GM18861 (cell line): ENCODE results near the gene RAP1GAP.

Experiments used
- ATAC-seq: cut with Tn5 transposase; IDR thresholded peaks from one replicate; pipeline ENCODE4 v1.9.1; 2021; ENCODE audit not compliant: unreplicated experiment

The RAP1GAP gene

DNA sequence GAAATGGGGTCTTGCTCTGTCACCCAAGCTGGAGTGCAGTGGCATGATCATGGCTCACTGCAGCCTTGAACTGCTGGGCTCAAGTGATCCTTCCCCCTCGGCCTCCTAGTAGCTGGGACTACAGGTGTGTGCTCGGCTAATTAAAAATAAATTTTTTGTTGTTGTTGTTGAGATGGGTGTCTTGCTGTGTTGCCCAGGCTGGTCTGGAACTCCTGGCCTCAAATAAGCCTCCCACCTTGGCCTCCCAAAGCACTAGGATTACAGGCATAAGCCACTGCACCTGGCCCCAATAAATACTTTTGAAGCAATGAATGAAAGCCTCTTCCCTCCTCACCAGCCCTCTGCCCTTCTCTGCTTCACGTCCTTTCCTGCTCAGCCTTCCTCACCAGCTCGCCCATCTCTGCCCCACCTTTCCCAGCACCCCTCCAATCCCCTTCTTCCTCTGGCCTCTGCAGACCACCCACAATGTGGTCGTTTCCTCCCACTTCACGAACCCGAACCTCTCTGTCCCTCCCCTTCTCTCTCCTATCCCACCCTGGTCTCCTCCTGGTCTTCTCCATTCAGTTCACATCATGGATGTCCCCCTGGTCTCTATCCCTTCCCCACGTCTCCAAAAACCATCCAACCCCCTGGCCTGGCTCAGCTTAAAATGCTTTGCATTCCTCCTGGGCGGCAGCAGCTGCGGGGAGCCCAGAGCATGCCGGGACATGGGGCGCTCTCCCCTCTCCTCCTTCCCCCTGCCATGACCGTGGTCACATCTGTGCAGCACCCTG is 38.4 kb downstream of the RAP1GAP start:
- ATAC-seq = no peak

DNA sequence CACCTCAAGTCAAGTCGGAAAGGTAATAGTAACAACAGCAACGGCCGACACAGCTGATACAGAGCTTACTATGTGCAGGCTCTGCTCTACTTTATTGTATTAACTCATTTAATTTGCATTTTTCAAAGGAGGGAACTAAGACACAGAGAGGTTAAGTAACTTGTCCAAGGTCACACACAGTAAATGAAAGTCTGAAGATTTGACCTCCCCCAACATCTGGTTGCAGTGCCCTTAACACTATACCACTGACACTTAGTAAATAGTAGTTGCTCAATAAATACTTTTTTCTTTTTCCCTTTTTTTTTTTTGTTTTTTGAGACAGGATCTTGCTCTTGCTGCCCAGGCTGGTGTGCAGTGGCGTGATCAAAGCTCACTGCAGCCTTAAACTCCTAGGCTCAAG is 39.2 kb downstream of the RAP1GAP start:
- no peak for ATAC-seq

DNA sequence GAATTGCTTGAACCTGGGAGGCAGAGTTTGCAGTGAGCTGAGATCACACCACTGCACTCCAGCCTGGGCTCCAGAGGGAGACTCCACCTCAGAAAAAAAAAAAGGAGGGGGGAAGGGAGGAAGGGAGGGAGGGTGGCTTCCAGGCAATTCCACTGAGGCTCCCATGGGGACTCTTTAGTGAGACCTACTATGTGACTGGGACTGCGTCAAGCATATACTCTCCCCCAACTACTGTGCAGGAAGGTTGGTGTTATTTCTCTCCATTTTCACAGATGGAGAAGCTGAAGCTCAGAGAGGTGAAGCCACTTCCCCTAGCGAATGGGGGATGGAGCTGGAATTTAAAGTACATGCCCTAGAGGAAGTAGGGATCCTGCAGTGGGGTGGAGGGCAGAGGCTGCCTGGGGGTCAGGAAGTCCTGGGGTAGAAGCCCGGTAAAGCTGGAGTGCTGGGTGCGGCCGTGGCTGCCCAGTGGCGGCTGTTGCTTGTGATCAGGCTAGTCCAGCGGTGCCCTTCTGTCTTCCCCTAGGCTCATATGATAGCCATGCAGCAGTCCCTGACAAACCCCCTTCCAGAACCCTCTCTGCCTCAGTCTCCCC is 40.3 kb downstream of the RAP1GAP start:
- no peak for ATAC-seq

DNA sequence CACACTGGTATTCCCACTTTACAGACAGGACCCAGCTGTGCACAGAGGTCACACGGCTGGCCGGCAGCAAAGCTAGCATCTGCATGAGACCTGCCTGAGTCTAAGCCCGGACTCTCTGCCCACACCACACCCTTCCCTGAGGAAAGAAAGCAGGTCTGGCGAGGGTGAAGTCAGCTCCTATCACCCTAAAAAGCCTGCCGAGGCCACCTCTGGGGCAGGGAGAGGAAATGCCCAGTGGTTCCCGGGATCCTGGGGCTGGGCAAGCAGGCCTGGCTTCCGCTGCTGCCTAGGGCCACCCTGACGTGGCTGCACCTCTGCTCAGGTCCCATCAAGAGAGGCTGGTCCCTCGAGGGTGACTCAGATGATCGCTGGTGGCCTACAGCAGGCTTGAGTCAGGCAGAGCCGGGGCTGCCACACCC is 42.2 kb downstream of the RAP1GAP start:
- ATAC-seq = no peak

DNA sequence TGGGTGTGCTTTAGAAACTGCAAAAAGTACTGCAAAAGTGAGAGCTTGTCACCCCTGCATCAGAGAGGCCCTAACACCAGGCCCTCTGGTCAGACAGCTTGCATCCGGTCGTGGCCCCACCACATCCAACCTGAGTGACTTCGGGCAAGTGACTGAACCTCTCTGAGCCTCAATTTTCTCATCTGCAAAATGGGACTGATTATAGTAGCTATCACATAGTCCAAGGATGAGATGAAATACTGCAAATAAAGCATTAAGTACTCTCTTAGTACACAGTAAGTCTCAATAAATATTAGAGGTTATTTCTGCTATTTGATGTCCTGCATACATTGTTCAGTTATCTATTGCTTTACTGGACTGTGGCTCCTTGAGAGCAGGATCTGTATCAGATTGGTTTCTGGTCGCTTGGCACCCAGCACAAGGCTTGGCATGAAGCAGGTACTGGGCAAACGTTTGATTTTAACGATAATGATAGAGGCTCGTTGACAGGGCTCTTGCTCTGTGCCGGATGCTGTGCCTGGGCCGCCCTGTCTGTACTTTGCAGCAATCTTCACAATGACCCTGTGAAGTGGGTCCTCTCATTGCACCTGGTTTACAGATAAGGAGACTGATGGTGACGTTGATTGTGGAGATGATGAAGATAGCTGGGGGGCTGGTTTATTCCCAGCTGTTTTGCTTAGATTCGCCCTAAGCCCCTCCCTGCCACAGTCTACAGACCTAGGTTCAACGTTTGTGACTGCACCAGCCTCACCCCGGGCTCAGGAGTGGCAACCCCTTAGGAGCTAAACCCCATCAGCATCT is 43.6 kb downstream of the RAP1GAP start:
- no peak for ATAC-seq

DNA sequence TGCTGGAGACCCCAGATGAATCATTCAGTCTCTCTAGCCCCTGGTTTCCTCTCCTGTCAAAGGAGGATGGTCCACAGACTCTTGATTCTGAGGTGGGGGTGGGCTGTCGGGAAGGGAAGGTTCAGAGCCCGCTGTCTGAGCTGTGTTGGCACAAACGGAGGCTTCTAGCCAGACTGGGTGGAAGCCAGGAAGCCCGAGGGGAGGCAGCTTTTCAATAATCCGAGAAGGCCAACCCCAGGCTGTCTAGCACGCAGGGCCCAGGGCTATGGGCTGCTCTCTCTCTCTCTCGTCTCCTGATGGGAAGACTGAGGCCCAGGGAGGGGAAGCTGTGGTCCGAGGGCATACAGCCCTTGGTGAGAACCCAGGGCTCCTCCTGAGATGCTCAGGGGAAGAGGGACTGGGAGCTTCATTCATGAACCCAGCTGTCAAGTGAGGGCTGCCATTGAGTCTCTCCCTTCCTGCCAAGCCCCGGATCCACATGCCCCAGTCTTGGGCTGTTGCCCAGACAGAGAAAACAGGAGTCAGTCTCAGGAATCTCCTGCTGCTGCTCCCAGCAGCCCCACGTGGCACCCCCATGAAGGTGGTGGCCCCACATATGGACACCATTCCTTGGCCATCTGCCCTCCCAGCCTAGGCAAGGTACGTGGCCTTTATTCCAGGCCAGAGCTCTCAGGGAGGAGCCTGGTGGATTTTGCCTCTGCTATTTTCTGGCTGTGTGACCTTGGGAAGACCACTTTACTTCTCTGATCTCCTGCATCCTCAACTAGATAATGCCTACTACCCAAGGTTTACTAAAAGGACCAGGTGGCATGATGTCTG is 44.4 kb downstream of the RAP1GAP start:
- ATAC-seq = no peak

DNA sequence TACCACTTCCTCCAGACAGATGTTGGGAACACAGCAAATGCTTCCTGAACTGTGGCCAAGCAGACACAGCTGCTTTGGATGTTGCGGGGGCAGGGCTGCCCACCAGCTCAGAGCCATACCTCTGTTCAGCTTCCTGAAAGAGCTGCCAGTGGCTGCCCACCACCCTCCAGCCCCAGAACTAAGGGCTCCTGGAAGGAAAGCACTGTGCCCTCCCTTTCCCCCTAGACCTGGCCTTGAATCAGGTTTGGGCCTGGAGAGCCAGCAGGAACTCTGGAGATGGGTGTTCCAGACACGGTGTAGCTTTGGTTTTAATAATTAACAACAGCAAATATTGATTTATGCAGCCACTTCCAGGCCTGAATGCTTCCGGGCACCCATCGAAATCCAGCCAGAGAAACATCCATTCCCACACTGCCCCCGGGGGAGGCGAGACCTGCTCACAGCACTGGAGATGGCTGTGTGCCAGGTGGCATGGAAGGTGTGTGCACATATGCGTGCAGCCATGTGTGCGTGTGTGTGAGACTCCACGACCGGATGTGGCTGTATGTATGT is 45.7 kb downstream of the RAP1GAP start:
- ATAC-seq = no peak

DNA sequence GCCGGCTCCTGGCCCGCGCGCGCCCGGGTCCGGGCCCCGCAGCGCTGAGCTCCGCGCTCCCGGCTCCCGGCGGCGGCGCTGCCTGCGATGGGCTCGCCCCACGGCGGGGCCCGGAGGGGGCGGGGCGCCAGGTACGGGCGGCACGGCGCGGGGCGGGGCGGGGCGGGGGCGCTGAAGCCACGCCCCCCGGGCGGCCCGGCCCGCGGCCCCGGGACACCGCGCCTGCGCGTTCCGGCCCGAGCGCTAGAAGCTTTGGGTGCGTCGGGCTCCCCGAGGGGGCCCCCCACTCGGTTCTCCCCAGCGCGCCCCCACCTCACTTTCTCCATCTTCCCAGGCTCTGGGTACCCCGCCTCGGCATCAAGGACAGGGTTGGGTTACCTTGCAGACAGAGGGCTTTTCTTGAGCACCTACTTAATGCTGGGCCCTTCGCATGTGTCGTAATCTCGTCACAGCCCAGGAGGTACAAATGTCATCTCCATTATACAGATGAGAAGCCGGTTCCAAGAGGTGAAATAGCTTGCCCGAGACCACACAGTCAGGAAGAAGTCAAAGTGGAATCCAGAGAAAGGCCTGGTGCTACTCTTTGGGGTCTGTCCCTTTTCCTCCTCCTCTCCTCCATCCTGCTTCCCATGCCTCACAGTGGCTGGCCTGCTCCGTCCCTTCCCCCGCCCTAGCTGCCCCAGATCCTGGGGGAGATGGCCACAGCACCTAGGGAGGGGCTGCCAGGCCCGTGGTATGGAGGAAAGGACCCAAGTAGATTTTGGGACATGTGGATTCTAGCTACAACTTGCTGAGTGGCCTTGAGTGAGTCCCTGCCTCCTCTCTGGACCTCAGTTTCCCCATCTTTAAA is 46.5 kb downstream of the RAP1GAP start:
- ATAC-seq = no peak

DNA sequence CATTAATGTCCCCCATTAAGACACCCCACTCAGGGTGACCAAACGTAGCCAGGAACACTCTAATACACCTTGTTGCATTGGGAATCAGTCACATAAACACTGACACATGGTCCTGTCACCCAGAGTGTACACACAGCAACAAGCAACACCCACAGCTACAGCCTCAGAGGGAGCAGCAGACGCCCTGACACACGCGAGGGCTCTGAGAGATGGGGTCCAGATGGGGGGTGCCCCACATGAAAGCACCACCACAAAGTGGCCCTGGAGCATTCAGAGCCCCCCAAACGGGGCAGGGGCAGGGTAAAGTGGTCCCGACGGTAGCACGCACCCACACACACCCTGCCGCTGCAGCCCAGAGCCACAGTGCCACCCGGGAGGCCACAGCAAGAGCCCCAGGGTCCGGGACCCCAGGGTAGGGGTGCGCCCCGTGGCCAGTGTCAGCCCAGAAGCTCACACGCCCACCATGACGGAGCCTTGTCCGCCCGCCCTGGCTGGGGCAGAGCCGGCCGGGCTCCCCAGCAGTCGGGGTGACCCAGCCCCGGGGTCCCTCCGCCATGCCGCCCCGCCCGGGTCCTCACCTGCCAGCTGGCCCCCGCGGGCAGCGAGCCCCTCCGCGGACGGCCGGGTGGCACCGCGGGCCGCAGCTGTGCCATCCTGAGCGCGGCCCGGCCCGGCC is 47.3 kb downstream of the RAP1GAP start:
- ATAC-seq = no peak

DNA sequence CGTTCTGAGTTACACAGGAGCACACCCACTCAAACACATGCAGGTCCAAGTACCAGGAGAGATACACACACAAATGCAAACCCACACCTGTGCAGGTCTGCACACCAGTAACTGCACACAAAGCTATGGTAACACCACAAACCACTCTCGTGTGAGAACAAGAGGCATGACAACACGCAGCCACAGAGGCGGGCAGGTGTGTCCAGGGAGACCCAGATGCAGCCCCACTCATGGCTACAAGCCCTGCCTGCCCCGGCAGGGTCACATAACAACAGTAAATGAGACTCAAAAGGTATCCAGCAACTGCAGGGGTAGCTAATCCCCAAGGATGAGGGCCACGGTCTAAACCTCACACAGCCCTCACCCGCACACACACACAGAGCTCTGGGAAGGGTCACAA is 48.1 kb downstream of the RAP1GAP start:
- ATAC-seq = no peak

DNA sequence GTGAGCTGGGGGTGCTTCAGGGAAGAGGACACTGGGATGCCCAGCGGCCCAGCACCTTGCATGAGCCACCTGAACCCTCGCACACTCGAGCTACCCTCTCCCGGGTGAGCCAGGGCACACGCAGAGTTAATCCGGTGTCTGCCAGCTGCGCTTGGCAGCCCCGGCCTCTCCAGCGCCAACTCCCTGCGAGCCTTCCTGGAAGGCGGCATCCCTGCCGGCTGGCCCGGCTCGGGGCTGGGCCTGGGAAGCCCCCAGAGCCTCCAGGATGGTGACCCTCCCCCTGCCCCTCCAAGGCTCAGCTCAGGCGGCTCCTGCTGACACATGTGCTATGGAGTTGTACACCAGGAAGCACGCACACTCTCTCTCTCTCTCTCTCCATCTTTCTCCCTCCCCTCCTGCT is 48.7 kb downstream of the RAP1GAP start:
- ATAC-seq = no peak

DNA sequence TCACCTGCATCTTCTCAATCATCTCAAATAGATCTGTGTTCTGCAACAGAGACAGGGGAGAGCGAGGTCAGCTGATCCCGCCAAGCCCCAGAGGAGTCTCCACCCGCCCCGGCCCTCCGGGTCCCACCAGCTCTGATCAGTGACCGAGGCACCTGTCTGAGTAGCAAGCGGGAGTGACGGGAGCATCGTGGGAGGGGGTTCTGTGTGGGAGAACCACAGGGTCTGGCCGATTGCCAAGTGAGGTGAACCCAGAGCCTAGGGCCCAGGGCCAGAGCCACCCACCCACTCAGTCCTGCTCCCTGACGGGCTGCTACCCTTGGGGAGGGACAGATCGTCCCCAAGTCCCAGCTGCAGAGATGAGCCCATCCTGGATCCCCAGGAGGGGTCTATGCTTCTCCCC is 49.1 kb downstream of the RAP1GAP start:
- ATAC-seq = no peak

DNA sequence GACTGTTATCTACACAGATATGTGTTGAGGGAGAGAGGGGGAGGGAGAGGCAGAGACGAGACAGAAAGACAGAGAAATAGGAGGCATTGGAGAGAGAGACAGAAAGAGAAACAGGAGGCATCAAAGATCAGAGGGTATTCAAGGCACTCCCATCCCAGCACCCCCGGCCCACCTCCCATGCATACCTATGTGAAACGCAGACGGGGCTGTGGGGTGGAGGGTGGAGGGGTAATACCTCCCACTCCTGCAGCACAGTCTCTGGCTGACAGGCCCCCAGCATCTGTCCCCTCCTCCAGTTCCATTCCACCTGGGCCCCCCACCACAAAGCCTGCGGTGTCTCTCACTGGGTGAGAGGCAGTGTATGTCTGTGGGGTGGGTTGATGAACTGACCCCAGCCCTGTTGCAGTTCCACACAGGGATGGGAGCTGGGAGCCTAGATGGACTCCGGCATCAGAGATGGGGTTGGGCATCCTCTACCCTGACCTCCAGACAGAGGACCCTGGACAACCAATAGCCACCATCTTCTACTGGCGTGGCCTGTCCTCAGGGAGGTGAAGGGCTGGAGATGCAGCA is 49.7 kb downstream of the RAP1GAP start:
- no peak for ATAC-seq

DNA sequence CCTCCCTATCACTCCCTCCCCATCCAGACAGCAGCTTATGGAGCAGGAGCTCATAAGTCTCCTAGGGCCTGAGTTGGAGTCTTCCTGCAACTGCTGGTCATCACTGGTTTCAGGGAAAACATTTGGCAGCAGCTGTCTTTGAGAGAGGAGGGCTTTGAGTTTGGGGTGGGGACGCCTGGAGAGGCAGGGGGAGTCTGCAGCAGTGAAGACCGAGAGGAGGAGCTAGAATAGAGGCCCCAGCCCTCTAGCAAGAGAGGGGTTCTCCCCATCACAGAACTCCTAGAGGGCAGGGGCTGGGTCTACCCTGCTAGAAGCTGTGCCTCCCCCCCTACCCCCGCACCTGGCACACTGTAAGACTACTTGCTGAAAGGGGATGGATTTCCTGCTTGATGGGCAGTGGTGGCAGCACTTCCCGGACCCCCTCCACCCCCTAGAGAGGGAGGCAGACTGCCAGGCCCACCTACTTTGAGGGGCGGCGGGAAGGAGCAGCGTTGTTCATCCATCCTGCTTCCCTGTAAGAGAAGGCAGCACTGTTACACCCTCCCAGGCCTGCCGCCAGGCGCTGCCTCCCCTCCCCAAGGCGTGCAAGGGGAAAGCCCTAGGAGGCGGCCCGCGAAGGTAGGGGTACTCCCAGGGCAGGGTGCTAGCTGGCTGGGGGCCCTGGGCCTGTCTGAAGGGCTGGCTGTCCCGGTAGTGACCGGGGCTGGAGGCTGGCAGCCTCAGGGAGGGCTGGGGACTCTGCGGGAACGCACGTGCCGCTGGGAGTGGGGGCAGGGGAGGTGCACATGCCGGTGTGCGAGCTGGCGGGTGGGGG is 50.4 kb downstream of the RAP1GAP start:
- no peak for ATAC-seq

DNA sequence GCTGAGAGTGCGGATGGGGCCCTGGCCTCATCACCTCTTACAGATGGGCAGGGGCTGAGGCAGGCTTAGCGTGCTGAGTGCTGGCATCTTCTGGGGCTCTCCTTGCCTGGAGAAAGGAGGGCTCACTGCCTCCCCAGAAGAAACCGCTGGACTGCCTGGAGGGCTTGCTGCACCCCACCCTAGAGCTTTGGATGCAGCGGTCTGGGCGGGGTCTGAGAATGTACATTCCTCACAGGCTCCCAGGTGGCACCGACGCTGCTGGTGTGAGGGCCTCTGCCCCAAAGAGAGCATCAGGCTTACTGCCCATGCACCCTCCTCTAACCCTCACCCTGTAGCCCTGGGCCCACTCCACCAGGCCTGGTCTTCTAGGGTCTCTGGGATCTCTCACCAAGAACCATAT is 51.1 kb downstream of the RAP1GAP start:
- ATAC-seq = no peak

DNA sequence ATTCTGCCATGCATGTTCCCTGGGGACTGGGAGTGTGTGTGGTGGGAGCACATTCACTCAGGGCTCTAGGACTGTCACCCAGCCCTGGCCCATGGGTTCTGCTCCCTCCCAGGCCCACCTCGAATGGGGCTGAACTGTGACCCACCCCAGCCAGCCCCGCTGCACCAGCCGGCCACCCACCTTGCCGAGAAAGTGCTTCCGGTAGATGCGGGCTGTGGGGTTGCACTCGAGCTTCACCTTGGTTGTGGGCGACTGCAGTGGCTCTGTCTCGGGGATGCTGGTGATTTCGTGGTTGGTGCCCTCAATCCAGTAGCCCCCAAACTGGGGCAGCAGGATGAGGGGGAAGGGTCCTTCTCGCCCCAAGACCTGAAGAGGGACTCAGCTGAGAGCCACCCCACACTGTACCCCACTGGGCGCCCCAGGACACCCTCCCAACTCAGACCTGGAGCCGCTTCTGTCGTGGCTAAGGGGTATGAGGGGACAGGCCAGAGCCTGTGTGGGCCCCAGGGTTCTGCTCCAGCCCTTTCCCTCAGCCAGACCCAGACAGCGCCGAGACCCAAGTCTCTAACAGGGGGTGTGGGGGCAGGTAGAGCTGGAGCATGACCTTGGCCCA is 51.9 kb downstream of the RAP1GAP start:
- no peak for ATAC-seq

DNA sequence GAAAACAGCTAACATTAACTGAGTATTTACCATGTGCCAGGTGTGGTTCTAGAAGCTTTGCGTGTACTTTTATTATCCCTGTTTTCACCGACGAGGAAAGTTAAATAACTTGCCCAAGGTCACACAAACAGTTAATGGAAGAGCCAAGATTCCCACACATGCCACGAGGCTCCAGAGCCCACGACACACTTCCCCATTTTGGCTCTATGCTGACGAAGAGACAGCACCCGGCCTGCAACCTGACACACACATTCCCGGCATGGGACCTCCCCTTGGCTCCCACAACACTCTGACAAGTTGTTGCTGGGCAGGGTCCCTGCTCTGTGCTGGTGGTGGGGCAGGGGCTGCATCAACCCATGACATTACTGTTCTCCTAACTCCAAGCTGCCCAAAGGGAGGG is 52.8 kb downstream of the RAP1GAP start:
- ATAC-seq = no peak
